ENCODE measurements around the gene ZFAND4. TPM values are rescaled to one million over a fixed set of nuclear protein-coding genes. Genes with fewer than 3 reads are reported as not detected.

Gene ZFAND4
- total RNA-seq, 1 experiment from 2014 or later = 18.3 TPM

DNA sequence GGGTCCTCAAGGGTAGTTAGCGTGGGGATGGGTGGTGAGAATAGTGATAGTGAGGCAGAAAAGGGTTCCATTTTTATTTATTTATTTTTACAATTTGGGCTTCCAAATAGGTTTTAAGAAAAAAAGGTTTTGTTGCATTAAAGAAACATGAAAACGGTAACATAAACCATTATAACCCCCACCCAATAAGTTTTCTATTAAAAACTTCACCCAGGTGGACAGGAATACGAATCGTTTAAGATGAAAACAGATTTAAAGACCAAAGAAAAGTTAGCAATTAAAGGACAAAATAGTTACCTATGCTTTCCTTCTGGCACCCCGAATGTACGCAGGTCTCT is 78.7 kb downstream of the ZFAND4 start:
- ChIA-PET CTCF (interaction anchor here (0.6 kb wide), 1 partner anchor 17 kb away, joined by 4 read pairs; no protein-coding TSS in a partner anchor), POLR2A (no interaction called here)

GRCh38 chr10:45592926-45593325 is 79.6 kb downstream of the ZFAND4 start:
- no peak for DNase-seq (ENCODE audit: low spot score)
- Mint-ChIP-seq H3K4me3 (peak overlapping the region; percentile 89), H3K36me3 (peaks cover 5% of the 10 kb centered on the region), H3K4me1 (peaks cover 14% of the 10 kb centered on the region), H3K9me3 (peaks cover 7% of the 10 kb centered on the region), H3K27ac (no peak overlapping the region), H3K27me3 (ENCODE audit: low read depth) (peaks cover 20% of the 10 kb centered on the region)
- CTCF ChIA-PET = no interaction called here
- ATAC-seq = no peak
- POLR2A ChIA-PET = no interaction called here
- TF ChIP-seq KAT7 (CRISPR knock-in tag; IDR thresholded peaks at IDR 0.05; ENCODE audit: borderline replicate concordance) = no peak
- TF ChIP-seq, protein P1, sequence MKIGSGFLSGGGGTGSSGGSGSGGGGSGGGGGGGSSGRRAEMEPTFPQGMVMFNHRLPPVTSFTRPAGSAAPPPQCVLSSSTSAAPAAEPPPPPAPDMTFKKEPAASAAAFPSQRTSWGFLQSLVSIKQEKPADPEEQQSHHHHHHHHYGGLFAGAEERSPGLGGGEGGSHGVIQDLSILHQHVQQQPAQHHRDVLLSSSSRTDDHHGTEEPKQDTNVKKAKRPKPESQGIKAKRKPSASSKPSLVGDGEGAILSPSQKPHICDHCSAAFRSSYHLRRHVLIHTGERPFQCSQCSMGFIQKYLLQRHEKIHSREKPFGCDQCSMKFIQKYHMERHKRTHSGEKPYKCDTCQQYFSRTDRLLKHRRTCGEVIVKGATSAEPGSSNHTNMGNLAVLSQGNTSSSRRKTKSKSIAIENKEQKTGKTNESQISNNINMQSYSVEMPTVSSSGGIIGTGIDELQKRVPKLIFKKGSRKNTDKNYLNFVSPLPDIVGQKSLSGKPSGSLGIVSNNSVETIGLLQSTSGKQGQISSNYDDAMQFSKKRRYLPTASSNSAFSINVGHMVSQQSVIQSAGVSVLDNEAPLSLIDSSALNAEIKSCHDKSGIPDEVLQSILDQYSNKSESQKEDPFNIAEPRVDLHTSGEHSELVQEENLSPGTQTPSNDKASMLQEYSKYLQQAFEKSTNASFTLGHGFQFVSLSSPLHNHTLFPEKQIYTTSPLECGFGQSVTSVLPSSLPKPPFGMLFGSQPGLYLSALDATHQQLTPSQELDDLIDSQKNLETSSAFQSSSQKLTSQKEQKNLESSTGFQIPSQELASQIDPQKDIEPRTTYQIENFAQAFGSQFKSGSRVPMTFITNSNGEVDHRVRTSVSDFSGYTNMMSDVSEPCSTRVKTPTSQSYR (CRISPR knock-in tag; IDR thresholded peaks at IDR 0.05) = no peak
- TF ChIP-seq GRHL2 (CRISPR knock-in tag; IDR thresholded peaks at IDR 0.05; ENCODE audit: insufficient replicate concordance, severe bottlenecking) = no peak
- TF ChIP-seq, protein P2, sequence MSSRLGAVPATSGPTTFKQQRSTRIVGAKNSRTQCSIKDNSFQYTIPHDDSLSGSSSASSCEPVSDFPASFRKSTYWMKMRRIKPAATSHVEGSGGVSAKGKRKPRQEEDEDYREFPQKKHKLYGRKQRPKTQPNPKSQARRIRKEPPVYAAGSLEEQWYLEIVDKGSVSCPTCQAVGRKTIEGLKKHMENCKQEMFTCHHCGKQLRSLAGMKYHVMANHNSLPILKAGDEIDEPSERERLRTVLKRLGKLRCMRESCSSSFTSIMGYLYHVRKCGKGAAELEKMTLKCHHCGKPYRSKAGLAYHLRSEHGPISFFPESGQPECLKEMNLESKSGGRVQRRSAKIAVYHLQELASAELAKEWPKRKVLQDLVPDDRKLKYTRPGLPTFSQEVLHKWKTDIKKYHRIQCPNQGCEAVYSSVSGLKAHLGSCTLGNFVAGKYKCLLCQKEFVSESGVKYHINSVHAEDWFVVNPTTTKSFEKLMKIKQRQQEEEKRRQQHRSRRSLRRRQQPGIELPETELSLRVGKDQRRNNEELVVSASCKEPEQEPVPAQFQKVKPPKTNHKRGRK (CRISPR knock-in tag; IDR thresholded peaks at IDR 0.05; ENCODE audit: borderline replicate concordance) = no peak
- TF ChIP-seq, protein P3, sequence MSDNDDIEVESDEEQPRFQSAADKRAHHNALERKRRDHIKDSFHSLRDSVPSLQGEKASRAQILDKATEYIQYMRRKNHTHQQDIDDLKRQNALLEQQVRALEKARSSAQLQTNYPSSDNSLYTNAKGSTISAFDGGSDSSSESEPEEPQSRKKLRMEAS (CRISPR knock-in tag; IDR thresholded peaks at IDR 0.05) = no peak
- no peak for TF ChIP-seq RORB (CRISPR knock-in tag; IDR thresholded peaks at IDR 0.05)
- TF ChIP-seq, protein P4, sequence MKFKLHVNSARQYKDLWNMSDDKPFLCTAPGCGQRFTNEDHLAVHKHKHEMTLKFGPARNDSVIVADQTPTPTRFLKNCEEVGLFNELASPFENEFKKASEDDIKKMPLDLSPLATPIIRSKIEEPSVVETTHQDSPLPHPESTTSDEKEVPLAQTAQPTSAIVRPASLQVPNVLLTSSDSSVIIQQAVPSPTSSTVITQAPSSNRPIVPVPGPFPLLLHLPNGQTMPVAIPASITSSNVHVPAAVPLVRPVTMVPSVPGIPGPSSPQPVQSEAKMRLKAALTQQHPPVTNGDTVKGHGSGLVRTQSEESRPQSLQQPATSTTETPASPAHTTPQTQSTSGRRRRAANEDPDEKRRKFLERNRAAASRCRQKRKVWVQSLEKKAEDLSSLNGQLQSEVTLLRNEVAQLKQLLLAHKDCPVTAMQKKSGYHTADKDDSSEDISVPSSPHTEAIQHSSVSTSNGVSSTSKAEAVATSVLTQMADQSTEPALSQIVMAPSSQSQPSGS (CRISPR knock-in tag; IDR thresholded peaks at IDR 0.05; ENCODE audit: borderline replicate concordance, low read depth) = no peak
- TF ChIP-seq PRRX2 (CRISPR knock-in tag; IDR thresholded peaks at IDR 0.05) = no peak

More for the DNA sequence above, 78.7 kb downstream of the ZFAND4 start:
- Mint-ChIP-seq H3K9me3 (peaks cover 7% of the 10 kb centered on the region), H3K4me1 (peaks cover 14% of the 10 kb centered on the region), H3K27me3 (ENCODE audit: low read depth) (peaks cover 22% of the 10 kb centered on the region), H3K36me3 (peaks cover 5% of the 10 kb centered on the region), H3K4me3 (peak overlapping the region; percentile 89), H3K27ac (peak overlapping the region; percentile 67; the same call in 1 of the 2 replicates)
- no peak for DNase-seq (ENCODE audit: low spot score)
- TF ChIP-seq SP1 (CRISPR knock-in tag; conservative IDR thresholded peaks at IDR 0.05) = no peak
- no peak for TF ChIP-seq FOXK1 (CRISPR knock-in tag; IDR thresholded peaks at IDR 0.05)
- no peak for TF ChIP-seq ZBTB21 (CRISPR knock-in tag; IDR thresholded peaks at IDR 0.05; ENCODE audit: borderline replicate concordance)
- no peak for TF ChIP-seq USF1 (CRISPR knock-in tag; IDR thresholded peaks at IDR 0.05)
- no peak for TF ChIP-seq NFYB (CRISPR knock-in tag; conservative IDR thresholded peaks at IDR 0.05; ENCODE audit: low read depth)
- TF ChIP-seq FOXP1 (CRISPR knock-in tag; IDR thresholded peaks at IDR 0.05; ENCODE audit: borderline replicate concordance) = no peak
- TF ChIP-seq, protein P5, sequence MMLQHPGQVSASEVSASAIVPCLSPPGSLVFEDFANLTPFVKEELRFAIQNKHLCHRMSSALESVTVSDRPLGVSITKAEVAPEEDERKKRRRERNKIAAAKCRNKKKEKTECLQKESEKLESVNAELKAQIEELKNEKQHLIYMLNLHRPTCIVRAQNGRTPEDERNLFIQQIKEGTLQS (CRISPR knock-in tag; conservative IDR thresholded peaks at IDR 0.05) = no peak
- no peak for TF ChIP-seq NFATC4 (CRISPR knock-in tag; IDR thresholded peaks at IDR 0.05)
- TF ChIP-seq, protein P6, sequence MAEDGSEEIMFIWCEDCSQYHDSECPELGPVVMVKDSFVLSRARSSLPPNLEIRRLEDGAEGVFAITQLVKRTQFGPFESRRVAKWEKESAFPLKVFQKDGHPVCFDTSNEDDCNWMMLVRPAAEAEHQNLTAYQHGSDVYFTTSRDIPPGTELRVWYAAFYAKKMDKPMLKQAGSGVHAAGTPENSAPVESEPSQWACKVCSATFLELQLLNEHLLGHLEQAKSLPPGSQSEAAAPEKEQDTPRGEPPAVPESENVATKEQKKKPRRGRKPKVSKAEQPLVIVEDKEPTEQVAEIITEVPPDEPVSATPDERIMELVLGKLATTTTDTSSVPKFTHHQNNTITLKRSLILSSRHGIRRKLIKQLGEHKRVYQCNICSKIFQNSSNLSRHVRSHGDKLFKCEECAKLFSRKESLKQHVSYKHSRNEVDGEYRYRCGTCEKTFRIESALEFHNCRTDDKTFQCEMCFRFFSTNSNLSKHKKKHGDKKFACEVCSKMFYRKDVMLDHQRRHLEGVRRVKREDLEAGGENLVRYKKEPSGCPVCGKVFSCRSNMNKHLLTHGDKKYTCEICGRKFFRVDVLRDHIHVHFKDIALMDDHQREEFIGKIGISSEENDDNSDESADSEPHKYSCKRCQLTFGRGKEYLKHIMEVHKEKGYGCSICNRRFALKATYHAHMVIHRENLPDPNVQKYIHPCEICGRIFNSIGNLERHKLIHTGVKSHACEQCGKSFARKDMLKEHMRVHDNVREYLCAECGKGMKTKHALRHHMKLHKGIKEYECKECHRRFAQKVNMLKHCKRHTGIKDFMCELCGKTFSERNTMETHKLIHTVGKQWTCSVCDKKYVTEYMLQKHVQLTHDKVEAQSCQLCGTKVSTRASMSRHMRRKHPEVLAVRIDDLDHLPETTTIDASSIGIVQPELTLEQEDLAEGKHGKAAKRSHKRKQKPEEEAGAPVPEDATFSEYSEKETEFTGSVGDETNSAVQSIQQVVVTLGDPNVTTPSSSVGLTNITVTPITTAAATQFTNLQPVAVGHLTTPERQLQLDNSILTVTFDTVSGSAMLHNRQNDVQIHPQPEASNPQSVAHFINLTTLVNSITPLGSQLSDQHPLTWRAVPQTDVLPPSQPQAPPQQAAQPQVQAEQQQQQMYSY (CRISPR knock-in tag; IDR thresholded peaks at IDR 0.05) = no peak
- TF ChIP-seq TEAD4 (CRISPR knock-in tag; IDR thresholded peaks at IDR 0.05) = no peak
- no peak for TF ChIP-seq RORB (CRISPR knock-in tag; IDR thresholded peaks at IDR 0.05)
- TF ChIP-seq, protein P1 (CRISPR knock-in tag; IDR thresholded peaks at IDR 0.05) = no peak
- no peak for TF ChIP-seq NR3C1 (CRISPR knock-in tag; conservative IDR thresholded peaks at IDR 0.05; ENCODE audit: low read depth)
- TF ChIP-seq ELF4 (CRISPR knock-in tag; IDR thresholded peaks at IDR 0.05; ENCODE audit: low read depth) = no peak
- no peak for TF ChIP-seq GABPB1 (CRISPR knock-in tag; IDR thresholded peaks at IDR 0.05)
- no peak for TF ChIP-seq PRRX2 (CRISPR knock-in tag; IDR thresholded peaks at IDR 0.05)
- no peak for TF ChIP-seq MYBL2 (CRISPR knock-in tag; IDR thresholded peaks at IDR 0.05)
- no peak for TF ChIP-seq ZNF232 (CRISPR knock-in tag; IDR thresholded peaks at IDR 0.05)
- ATAC-seq = no peak
